Smooth muscle cell (in vitro differentiated cells): ENCODE measurements around the gene GOLGA8J. TPM values are rescaled to one million over a fixed set of nuclear protein-coding genes. Genes with fewer than 3 reads are reported as not detected.
"Not testable (repeated sequence)": the region's sequence is repeated elsewhere in the genome, so short reads cannot be mapped to it uniquely, and the experiment has no call there.

ENCODE experiments used
- DNase-seq: peaks from one replicate; lab custom pipeline; 2025; ENCODE audit not compliant: unreplicated experiment; lab: John Stamatoyannopoulos, UW
- H2AFZ ChIP-seq: fragments of 200-600 bp; sonication (generic); 2 replicates; pipeline ENCODE4 v1.6.0; 2016; ENCODE audit warnings: antibody characterized with exemption, low read depth, mild to moderate bottlenecking
- H3F3A ChIP-seq: fragments of 200-600 bp; sonication (generic); 2 replicates; pipeline ENCODE4 v1.6.0; 2017; ENCODE audit warnings: antibody characterized with exemption, low read depth
- H3K27ac ChIP-seq: fragments of 200-600 bp; sonication (generic); 2 replicates; pipeline ENCODE4 v1.5.1; 2016; ENCODE audit warnings: low read depth, mild to moderate bottlenecking
- H3K27me3 ChIP-seq: fragments of 200-600 bp; sonication (generic); 2 replicates; pipeline ENCODE4 v1.6.1; 2016; ENCODE audit warnings: low read depth, mild to moderate bottlenecking
- H3K36me3 ChIP-seq: fragments of 200-600 bp; sonication (generic); 2 replicates; pipeline ENCODE4 v1.5.1; 2016; ENCODE audit warnings: low read depth
- H3K4me1 ChIP-seq: fragments of 200-600 bp; sonication (generic); 2 replicates; pipeline ENCODE4 v1.5.1; 2016; ENCODE audit warnings: low read depth
- H3K4me2 ChIP-seq: fragments of 200-600 bp; sonication (generic); 2 replicates; pipeline ENCODE4 v1.6.0; 2016; ENCODE audit warnings: mild to moderate bottlenecking
- H3K4me3 ChIP-seq: fragments of 200-600 bp; sonication (generic); 2 replicates; pipeline ENCODE4 v1.5.1; 2016; ENCODE audit warnings: mild to moderate bottlenecking
- H3K79me2 ChIP-seq: fragments of 200-600 bp; sonication (generic); 2 replicates; pipeline ENCODE4 v1.6.0; 2016; ENCODE audit warnings: low read depth, mild to moderate bottlenecking
- H3K9ac ChIP-seq: fragments of 200-600 bp; sonication (generic); 2 replicates; pipeline ENCODE4 v1.6.0; 2016; ENCODE audit warnings: low read depth
- H3K9me3 ChIP-seq: fragments of 200-600 bp; sonication (generic); replicated peaks from 2 replicates; pipeline ENCODE4 v1.5.1; 2016; ENCODE audit warnings: low read depth
- H4K20me1 ChIP-seq: fragments of 200-600 bp; sonication (generic); 2 replicates; pipeline ENCODE4 v1.6.0; 2016; ENCODE audit warnings: low read depth
- WGBS: methylation state at CpG from one replicate; pipeline ENCODE4 v1.1.7; 2016; ENCODE audit warnings: low lambda C conversion rate; 5-methylcytosine and 5-hydroxymethylcytosine counted together
- polyA plus RNA-seq: library from polyadenylated mRNA; unstranded; fragments of >200 nt; fragmentation: Nextera tagmentation; extraction: Ambion mirVana; gene quantifications from 2 replicates; pipeline ENCODE4 v1.2.1, GENCODE V29; 2016
- total RNA-seq: library from RNA; depleted of rRNA; stranded (reverse); fragments of >200 nt; gene quantifications from 2 replicates; pipeline ENCODE4 v1.2.3, GENCODE V29; 2014
- TF ChIP-seq, protein P1 (sequence below): fragments of 200-600 bp; sonication (generic); IDR thresholded peaks from 2 replicates; pipeline ENCODE4 v1.5.1; 2017; ENCODE audit warnings: borderline replicate concordance, mild to moderate bottlenecking, antibody characterized with exemption; ENCODE audit not compliant: insufficient read depth, poor library complexity, severe bottlenecking

The GOLGA8J gene
- total and polyA plus RNA-seq, 2 experiments from 2014 or later: not detected

DNA sequence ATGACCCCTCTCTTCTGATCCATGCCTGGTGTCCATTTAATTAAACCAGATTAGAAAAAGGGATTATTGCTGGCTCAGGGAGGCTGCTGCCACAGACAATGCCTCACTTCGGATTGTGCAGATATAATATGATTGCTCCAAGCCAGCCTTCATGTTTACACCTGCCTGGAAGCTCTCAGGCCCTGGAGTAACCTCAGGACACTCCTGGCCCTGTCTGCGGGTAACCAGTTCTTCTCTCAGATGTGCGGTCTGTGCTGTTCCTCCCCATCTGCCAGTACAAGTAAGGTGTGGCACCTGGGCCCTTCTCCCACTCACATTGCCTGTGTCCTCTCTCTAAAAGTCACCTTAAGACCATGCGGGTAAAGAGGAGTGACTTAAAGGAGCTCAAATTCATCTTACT is 8.8 kb upstream of the GOLGA8J start:
- H3K36me3 ChIP-seq: no peaks in the 10 kb centered on the region
- H3K79me2 ChIP-seq: no peaks in the 10 kb centered on the region
- peaks cover 9% of the 10 kb centered on the region for H3K27me3 ChIP-seq
- no peak overlapping the region for H2AFZ ChIP-seq
- H3K4me2 ChIP-seq: no peak overlapping the region
- no peak overlapping the region for H3K9ac ChIP-seq
- no peaks in the 10 kb centered on the region for H3F3A ChIP-seq
- DNase-seq: no peak
- no peaks in the 10 kb centered on the region for H3K9me3 ChIP-seq
- no peaks in the 10 kb centered on the region for H4K20me1 ChIP-seq
- H3K27ac ChIP-seq: no peak overlapping the region
- 87% methylated on average over 4 of the region's 4 CpGs for WGBS
- no peak overlapping the region for H3K4me3 ChIP-seq
- H3K4me1 ChIP-seq: no peaks in the 10 kb centered on the region
- TF ChIP-seq, protein P1, sequence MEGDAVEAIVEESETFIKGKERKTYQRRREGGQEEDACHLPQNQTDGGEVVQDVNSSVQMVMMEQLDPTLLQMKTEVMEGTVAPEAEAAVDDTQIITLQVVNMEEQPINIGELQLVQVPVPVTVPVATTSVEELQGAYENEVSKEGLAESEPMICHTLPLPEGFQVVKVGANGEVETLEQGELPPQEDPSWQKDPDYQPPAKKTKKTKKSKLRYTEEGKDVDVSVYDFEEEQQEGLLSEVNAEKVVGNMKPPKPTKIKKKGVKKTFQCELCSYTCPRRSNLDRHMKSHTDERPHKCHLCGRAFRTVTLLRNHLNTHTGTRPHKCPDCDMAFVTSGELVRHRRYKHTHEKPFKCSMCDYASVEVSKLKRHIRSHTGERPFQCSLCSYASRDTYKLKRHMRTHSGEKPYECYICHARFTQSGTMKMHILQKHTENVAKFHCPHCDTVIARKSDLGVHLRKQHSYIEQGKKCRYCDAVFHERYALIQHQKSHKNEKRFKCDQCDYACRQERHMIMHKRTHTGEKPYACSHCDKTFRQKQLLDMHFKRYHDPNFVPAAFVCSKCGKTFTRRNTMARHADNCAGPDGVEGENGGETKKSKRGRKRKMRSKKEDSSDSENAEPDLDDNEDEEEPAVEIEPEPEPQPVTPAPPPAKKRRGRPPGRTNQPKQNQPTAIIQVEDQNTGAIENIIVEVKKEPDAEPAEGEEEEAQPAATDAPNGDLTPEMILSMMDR: no peak

DNA sequence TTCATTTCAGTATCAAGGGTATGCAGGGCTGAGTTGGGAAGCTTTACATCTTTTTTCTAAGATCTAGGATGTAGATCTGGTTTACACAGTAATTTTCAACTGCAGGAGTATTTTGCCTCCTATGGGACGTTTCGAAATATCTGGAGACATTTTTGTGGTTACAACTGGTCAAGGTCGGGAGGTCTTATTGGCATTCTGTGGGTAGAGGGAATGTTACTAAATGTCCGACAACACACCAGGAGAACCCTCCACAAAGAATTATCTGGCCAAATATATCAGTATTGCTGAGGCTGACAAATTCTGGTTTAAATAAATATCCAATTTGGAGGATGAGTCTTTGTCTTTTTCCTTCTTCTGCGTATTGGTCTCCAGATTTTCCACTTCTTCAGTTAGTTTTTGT is 1.9 kb upstream of the GOLGA8J start:
- H3K79me2 ChIP-seq, H2AFZ ChIP-seq, H3K9me3 ChIP-seq, H3K4me1 ChIP-seq, H3K27ac ChIP-seq, H3K27me3 ChIP-seq, H3K9ac ChIP-seq, H3F3A ChIP-seq, DNase-seq, H3K36me3 ChIP-seq, H4K20me1 ChIP-seq, H3K4me3 ChIP-seq: not testable (repeated sequence)
- 22% methylated on average over 5 of the region's 5 CpGs for WGBS
- peak overlapping the region; percentile 3 for H3K4me2 ChIP-seq

DNA sequence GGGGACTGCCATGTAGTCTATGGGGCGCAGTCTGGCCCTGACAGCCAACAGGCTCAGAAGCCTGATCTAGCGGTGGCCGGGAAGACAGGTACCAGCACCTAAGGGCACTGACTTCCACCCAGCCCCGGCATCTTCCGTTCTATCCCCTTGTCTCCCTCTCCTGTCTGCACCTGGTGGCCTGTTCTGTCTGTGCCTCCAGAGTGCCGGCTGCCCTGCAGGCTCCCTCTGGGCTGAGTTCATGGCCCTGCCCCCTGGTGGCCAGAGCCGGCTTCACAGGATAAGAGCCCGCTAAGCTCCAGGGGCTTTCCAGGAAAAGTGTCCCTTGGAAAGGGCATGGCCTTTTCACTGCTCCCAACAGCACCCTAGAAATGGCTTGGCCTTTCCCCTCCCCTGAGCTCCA is 15.1 kb downstream of the GOLGA8J start:
- not testable (repeated sequence) for H3K27me3 ChIP-seq

DNA sequence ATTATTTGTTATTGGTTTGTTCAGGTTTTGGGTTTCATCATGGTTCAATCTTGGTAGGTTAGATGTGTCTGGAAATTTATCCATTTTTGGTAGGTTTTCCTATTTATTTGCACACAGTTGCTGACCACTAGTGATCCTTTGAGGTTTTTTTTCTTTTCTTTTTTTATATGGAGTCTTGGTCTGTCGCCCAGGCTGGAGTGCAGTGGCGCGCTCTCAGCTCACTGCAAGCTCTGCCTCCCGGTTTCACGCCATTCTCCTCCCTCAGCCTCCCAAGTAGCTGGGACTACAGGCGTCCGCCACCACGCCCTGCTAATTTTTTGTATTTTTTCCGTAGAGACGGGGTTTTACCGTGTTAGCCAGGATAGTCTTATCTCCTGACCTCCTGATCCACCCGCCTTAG is 20.1 kb downstream of the GOLGA8J start:
- not testable (repeated sequence) for DNase-seq, H3K27me3 ChIP-seq, H3F3A ChIP-seq, H3K79me2 ChIP-seq, H3K4me3 ChIP-seq, H3K9me3 ChIP-seq, H3K36me3 ChIP-seq, H4K20me1 ChIP-seq, H3K9ac ChIP-seq, H3K27ac ChIP-seq, H2AFZ ChIP-seq, H3K4me1 ChIP-seq, H3K4me2 ChIP-seq
- WGBS: no CpG with 5 or more reads among the region's 12 CpGs

More for the DNA sequence above, 15.1 kb downstream of the GOLGA8J start:
- not testable (repeated sequence) for H3K4me3 ChIP-seq, H3K79me2 ChIP-seq, H2AFZ ChIP-seq, H3K36me3 ChIP-seq, H3F3A ChIP-seq, H3K9ac ChIP-seq, H3K4me1 ChIP-seq, H3K9me3 ChIP-seq, DNase-seq, H3K27ac ChIP-seq, H3K4me2 ChIP-seq, H4K20me1 ChIP-seq
- WGBS: no CpG with 5 or more reads among the region's 8 CpGs

DNA sequence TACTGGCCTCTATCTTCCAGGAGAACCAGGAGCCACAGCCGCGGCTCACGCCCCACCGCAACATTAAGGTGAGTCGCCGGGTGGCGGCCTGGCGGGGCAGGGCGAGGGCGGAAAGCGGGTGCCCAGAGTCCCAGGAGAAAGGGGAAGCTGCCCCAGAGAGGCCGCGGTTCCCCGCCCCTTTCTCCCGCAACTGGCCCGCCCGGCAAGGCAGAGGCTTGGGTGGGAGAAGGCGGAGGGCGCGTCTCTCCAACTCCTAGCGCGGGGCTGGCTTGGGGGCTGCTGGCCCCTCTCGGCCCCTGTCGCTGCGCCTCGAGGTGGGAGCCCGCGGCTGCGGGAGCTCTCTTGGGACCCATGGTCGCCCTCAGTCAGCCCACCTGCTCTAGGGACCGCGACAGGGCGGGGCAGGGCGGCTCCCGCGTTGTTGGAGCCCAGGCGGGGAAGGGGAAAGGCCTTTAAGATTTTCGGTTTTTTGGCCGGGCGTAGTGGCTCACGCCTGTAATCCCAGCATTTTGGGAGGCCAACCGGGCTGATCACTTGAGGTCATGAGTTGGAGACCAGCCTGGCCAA is 21.3 kb downstream of the GOLGA8J start:
- H3K4me2 ChIP-seq, H3K4me3 ChIP-seq, H3K9me3 ChIP-seq, H3K79me2 ChIP-seq, H3K27ac ChIP-seq, H3K36me3 ChIP-seq, H3K4me1 ChIP-seq, H3K9ac ChIP-seq, H2AFZ ChIP-seq, H4K20me1 ChIP-seq, H3F3A ChIP-seq, H3K27me3 ChIP-seq, DNase-seq: not testable (repeated sequence)
- 26% methylated on average over 3 of the region's 42 CpGs for WGBS

DNA sequence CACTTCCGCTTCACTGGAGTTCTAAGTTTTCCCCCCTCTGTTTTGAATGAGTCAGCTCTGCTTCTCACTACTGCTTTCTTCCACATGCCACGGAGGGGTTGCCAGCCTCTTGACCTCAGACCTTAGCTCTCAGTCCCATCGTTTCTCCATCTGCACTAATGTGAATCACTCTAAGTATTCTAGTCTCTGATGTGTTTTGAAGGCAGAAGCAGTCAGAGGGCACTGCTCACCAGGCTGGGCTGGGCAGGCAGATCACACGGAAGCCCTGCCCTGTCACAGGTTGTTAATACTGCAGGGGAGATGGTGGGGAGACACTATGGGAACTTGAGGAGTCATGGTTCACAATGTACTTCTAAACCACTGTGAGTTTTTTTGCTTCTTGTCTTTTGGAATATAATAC is 27.8 kb downstream of the GOLGA8J start:
- not testable (repeated sequence) for H3K4me3 ChIP-seq, H3K4me2 ChIP-seq, H3K36me3 ChIP-seq, H3K27ac ChIP-seq, H2AFZ ChIP-seq, H4K20me1 ChIP-seq, DNase-seq, H3K27me3 ChIP-seq, H3K9me3 ChIP-seq, H3K9ac ChIP-seq, H3K4me1 ChIP-seq, H3F3A ChIP-seq, H3K79me2 ChIP-seq
- WGBS: no CpG with 5 or more reads among the region's 4 CpGs

DNA sequence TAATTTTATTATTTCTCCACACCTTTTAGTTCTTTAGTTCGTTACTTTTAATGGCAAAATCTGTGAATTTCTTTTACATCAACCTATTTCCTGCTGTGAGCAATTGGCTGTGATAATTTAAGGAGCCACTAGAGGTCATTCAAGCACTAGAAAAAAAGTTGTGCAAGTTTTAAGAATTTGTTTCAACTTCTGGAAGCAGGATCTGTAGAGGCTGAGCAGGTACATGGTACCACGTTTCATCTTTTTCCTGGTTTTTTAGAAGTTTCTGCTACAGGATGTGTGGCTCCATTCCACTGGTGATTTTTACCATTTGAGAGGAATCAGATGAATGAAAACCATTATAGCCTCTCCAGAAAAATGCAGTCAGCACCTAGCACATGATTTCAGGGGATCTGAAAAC is 47.3 kb downstream of the GOLGA8J start:
- not testable (repeated sequence) for H3K27me3 ChIP-seq, H3F3A ChIP-seq, DNase-seq, H3K4me2 ChIP-seq, H3K4me1 ChIP-seq, H3K9me3 ChIP-seq, H4K20me1 ChIP-seq, H3K27ac ChIP-seq, H3K79me2 ChIP-seq, H3K9ac ChIP-seq, H3K36me3 ChIP-seq, H2AFZ ChIP-seq, H3K4me3 ChIP-seq
- 14% methylated on average over 1 of the region's 2 CpGs for WGBS

DNA sequence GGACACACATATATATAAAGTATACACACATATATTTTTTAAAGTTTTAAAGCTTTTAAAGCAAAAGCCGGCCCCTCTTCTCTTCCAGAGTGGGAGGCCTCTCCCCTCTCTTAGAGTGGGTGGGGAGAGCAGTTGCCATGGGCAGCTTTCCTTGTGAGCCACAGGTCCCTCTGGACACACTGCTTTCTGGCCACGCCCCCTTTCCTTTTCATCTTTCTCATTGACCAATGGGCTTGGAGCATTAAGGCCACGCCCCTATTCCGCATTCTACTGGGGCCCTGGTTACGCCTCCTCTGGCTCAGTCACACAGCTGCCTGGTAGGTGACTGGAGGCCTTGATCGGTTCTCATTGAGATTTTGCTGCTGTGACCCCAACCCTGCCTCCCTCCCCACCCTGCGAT is 52.0 kb downstream of the GOLGA8J start, which contains the start of gene GOLGA8T:
GOLGA8T (plus strand) TSS at position 301 of the 400 bp plus-strand sequence; CDS start at position 399, 98 bp downstream.
- H3K36me3 ChIP-seq, H2AFZ ChIP-seq, DNase-seq, H3F3A ChIP-seq, H3K79me2 ChIP-seq, H3K4me1 ChIP-seq, H3K9me3 ChIP-seq, H3K27ac ChIP-seq, H3K27me3 ChIP-seq, H3K4me3 ChIP-seq, H3K9ac ChIP-seq, H4K20me1 ChIP-seq, H3K4me2 ChIP-seq: not testable (repeated sequence)
- no CpG with 5 or more reads among the region's 7 CpGs for WGBS
